ENCODE measurements around the gene SESN1.
"Not testable (repeated sequence)": the region's sequence is repeated elsewhere in the genome, so short reads cannot be mapped to it uniquely, and the experiment has no call there.

Gene SESN1

DNA sequence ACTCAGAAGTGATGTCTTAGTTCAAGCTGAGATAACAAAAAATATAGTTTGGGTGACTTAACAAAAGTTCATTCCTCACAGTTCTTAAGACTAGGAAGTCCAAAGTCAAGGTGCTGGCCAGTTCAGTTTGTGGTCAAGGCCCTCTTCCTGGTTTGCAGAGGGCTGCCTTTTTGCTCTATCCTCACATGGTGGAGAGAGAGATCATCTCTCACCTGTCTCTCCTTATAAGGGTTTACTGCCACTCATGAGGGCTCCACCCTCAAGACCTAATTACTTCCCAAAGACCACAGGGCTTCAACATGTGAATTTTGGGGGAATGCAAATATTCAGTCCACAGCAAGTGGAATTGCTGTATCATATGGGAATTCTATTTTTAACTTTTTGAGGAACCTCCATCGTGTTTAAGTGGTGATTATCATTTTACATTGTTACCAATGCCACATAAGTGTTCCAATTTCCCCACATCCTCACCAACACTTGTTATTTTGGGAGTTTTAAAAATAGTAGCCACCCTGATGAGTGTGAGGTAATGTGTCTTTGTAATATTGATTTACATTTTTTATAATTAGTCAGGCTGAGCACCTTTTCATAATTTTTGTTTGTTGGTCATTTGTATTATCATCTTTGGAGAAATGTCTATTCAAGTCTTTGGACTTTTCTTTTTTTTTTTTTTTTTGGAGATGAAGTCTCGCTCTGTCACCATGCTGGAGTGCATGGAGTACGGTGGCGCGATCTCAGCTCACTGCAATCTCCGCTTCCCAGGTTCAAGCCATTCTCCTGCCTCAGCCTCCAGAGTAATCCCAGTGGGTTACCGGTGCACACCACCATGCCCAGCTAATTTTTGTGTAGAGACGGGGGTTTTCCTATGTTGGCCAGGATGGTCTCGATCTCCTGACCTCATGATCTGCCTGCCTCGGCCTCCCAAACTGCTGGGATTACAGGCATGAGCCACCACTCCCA is 112.2 kb downstream of the SESN1 start:
- H3K4me3 ChIP-seq (ENCODE audit: low read length): no peak overlapping the region
- TF ChIP-seq, protein P1, sequence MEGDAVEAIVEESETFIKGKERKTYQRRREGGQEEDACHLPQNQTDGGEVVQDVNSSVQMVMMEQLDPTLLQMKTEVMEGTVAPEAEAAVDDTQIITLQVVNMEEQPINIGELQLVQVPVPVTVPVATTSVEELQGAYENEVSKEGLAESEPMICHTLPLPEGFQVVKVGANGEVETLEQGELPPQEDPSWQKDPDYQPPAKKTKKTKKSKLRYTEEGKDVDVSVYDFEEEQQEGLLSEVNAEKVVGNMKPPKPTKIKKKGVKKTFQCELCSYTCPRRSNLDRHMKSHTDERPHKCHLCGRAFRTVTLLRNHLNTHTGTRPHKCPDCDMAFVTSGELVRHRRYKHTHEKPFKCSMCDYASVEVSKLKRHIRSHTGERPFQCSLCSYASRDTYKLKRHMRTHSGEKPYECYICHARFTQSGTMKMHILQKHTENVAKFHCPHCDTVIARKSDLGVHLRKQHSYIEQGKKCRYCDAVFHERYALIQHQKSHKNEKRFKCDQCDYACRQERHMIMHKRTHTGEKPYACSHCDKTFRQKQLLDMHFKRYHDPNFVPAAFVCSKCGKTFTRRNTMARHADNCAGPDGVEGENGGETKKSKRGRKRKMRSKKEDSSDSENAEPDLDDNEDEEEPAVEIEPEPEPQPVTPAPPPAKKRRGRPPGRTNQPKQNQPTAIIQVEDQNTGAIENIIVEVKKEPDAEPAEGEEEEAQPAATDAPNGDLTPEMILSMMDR (conservative IDR thresholded peaks at IDR 0.05; ENCODE audit: low read depth, low read length): no peak
- no peak for DNase-seq (ENCODE audit: low read depth)

DNA sequence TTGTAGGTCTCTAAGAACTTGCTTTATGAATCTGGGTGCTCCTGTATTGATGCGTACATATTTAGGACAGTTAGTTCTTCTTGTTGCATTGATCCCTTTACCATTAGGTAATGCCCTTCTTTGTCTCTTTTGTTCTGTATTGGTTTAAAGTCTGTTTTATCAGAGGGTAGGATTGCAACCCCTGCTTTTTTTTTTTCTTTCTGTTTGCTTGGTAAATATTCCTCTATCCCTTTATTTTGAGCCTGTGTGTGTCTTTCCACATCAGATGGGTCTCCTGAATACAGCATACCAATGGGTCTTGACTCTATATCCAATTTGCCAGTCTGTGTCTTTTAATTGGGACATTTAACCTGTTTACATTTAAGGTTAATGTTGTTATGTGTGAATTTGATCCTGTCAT is 116.0 kb downstream of the SESN1 start:
- not testable (repeated sequence) for DNase-seq (ENCODE audit: low read depth); H3K4me3 ChIP-seq (ENCODE audit: low read length)

DNA sequence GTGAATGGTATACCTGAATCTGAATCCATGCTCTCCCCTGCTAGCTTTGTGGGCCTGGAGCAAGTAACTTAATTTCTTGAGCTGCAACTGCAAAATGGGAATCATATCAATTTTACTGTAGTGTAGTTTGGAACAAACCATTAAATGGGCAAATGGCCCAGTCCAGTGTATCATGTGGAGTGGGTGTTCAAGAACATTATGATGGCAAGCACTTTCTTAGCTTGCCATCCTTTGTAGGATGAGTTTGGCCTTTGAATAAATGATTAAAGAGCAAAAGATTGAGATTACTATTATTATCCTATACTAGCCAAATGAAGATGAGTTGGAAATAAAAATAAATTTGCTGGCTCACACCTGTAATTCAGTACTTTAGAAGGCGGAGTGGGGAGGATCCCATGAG is 120.4 kb downstream of the SESN1 start:
- DNase-seq (ENCODE audit: low read depth): no peak
- TF ChIP-seq, protein P1 (conservative IDR thresholded peaks at IDR 0.05; ENCODE audit: low read depth, low read length): no peak
- no peak overlapping the region for H3K4me3 ChIP-seq (ENCODE audit: low read length)

DNA sequence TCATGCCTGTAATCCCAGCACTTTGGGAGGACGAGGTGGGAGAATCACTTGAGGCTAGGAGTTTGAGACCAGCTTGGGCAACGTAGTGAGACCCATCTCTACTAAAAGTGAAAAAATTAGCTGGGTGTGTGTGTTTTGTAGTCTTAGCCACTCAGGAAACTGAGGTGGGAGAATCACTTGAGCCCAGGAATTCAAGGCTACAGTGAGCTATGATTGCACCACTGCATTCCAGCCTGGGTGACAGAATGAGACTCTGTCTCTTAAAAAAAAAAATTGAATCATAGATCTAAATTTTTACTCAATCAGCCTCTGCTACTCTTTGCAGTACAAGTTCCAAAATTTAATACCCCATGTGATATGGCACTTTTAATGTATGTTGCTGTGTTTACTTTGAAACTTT is 124.9 kb downstream of the SESN1 start:
- no peak for DNase-seq (ENCODE audit: low read depth)

DNA sequence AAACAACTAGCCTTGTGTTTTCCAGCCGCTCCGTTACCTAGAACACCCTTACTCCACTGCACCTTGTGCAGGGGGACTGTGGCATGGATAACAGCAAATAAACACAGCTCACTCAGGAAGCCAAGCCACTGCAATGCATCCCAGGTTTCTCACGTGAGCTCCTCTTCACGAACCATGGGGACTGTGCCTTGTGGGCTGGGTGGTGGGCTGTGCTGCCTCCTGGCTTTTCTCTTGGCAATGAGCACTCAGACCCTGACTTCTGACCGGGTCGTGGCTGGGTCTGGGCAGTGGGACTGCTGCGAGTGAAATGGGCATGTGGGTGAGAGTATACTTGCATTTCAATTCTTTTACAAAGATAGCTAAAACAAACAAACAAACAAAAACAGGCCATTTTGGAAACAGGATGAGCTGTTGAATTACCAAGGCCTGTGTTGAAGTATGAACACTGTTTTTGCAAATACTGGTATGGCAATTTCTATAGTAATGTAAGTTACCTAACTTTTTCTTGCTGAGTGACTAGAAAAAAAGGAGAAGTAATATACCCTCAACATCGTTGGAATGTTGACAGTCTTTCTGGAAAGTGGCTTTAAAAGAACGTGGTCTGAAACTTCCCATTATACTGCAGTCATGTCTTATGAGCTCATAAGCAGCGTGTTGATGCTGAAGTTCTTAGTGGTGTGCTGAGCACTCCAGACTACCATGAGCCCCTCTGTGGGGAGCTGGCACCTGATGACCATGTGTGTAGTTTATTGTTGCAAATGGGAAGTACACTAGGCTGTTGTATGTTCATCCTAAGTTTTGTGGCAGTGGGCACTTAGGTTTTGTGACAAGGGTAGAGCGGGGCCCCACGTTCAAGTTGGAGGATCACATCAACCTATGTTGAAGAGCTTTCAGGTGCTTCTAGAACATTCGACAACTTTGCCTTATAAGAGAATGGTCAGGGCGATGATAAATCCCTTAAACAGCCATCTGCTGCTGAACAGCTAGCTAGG is 126.0 kb downstream of the SESN1 start:
- DNase-seq (ENCODE audit: low read depth): no peak
- TF ChIP-seq, protein P1 (conservative IDR thresholded peaks at IDR 0.05; ENCODE audit: low read depth, low read length): no peak
- no peak overlapping the region for H3K4me3 ChIP-seq (ENCODE audit: low read length)

More for the DNA sequence above, 124.9 kb downstream of the SESN1 start:
- no peak overlapping the region for H3K4me3 ChIP-seq (ENCODE audit: low read length)
- TF ChIP-seq, protein P1 (conservative IDR thresholded peaks at IDR 0.05; ENCODE audit: low read depth, low read length): no peak

DNA sequence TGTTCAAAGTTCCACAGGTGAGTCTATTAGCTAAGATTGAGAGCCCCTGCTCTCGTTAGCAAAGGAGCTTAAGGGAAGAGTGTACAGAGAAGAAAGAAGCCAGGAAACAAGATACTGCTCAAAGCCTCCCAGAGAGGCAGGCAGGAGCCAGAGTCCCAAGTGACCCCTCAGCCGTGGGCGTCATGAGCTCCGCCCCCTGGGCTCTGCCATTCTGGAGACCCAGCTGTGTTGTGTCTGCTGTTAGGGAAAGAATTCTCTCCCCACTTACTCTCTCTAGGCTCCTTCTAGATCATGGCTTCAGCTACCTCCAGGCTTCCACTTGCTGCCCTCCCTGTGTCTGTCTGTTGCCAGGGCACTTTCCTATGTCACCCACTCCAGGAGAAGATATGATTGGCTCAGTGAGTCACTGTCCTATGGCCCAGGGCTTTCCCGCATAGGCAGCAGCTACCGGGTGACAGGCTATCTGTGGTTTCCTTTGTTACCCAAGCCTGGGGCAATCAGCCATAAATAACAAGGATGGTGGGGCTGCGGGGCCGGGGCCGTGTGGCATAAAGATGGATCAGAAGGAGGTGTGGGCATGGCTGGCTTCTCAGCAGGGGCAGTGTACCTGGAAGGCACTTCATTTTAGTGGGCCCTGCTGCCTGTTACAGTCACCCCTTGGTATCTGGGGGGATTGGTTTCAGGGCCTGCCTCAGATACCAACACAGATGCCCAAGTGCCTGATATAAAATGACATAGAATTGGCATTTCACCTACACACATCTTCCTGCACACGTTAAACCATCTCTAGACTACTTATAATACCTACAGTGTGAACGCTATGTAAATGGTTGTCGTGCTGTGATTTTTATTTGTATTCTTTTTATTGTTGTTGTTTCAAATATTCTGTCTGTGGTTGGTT is 127.5 kb downstream of the SESN1 start:
- DNase-seq (ENCODE audit: low read depth): peak; percentile 13
- TF ChIP-seq, protein P1 (conservative IDR thresholded peaks at IDR 0.05; ENCODE audit: low read depth, low read length): no peak
- H3K4me3 ChIP-seq (ENCODE audit: low read length): no peak overlapping the region
